ENCODE data around the gene CNPY2.
A peak's percentile ranks its signal among the peaks of the same experiment; 100 is the strongest.
"Not testable (repeated sequence)": the region's sequence is repeated elsewhere in the genome, so short reads cannot be mapped to it uniquely, and the experiment has no call there.

The CNPY2 gene

GRCh38 chr12:56333679-56334489, 18.1 kb upstream of the CNPY2 start, which contains the start of gene PAN2:
TSS of gene PAN2 (minus strand) at chr12:56334000. CDS start at chr12:56333094, 906 bp downstream.
- DNase-seq (ENCODE audit: low read depth), result peak; percentile 80

GRCh38 chr12:56333197-56333678, 17.4 kb upstream of the CNPY2 start:
- no peak for DNase-seq (ENCODE audit: low read depth)

DNA sequence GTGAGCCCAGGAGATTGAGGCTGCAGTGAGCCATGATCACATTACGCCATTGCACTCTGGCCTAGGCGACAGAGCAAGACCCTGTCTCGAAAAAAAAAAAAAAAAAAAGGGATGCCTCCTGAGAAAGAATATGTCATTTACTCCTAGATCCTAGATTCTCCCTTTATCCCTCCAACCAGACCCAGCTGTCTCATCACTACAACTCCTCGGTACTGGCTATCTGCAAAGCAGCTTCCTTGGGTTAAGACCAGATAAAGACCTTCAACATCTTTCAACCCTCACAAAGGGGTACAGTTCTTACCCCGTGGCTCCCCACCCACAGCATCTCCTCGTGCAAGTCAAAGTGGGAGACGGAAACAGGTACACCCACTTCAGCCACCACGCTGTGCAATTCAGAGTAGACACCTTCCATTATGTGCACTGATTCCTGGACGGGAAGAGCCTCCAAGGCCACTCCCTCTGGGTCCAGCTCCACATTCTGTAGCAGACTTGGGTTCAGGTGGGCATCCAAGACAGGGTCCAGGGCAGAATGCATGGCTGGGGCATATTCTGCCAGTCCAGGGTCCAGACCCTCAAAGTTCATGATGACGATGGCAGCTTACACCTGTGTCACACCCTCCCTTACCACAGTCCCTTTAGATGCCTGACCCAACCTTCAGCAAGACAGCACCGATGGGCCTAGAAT, 16.9 kb upstream of the CNPY2 start:
- DNase-seq (ENCODE audit: low read depth), result no peak

DNA sequence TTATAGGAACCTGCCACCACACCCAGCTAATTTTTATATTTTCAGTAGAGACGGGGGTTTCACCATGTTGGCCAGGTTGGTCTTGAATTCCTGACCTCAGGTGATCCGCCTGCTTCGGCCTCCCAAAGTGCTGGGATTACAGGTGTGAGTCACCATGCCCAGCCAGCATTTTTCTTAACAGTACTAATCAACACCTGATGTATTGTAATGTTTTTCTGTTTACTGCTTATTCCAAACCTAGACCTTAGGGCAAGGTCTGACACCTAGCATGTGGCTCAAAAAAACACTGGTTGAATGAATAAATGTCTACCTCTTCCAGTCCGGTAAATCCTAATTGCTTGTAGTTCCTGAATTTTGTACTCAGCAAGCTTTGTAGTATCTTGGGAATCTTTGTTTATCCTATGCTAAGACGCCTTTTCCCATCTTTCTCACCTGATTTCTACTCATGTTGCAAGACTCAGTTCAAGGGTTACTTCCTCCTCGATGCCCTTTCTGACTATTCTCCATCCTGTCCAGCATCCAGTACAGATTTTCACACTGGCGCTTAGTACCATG, 15.2 kb upstream of the CNPY2 start:
- no peak for DNase-seq (ENCODE audit: low read depth)

DNA sequence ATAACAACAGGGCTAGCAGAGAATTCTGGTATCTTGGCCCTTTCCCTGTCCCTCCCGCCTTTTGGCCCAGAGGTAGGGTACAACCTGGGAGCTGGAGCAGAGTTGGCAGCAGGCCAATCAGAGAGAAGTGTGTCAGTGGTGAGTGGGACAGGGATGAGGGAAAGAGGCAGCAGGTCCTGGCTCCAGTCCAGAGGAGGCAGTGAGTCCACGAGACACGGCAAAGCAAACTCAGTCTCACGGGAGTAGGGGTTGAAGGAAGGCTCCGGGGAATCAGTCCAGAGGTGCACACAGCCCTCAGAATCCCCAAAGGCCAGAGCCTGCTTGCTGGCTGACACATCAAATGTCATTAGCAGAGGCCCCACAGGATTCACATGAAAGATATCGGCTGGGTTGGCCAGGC, 10.7 kb upstream of the CNPY2 start:
- no peak for DNase-seq (ENCODE audit: low read depth)

GRCh38 chr12:56326126-56326525, 10.3 kb upstream of the CNPY2 start:
- DNase-seq (ENCODE audit: low read depth), result no peak

GRCh38 chr12:56324206-56324605, 8.4 kb upstream of the CNPY2 start:
- no peak for DNase-seq (ENCODE audit: low read depth)

- not testable (repeated sequence) for DNase-seq (ENCODE audit: low read depth)
These were observed 5.8 kb upstream of the CNPY2 start for GRCh38 chr12:56321610-56322009.

DNA sequence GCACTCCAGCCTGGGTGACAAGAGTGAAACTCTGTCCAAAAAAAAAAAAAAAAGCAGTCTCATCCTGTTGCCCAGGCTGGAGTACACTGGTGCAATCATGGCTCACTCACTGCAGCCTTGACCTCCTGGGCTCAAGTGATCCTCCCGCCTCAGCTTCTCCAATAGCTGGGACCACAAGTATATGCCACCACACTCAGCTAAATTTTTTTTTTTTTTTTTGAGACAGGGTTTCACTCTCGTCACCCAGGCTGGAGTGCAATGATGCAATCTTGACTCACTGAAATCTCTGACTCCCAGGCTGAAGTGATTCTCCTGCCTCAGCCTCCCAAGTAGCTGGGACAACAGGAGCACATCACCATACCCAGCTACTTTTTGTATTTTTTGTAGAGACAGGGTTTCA, 5.2 kb upstream of the CNPY2 start:
- DNase-seq (ENCODE audit: low read depth), result no peak

DNA sequence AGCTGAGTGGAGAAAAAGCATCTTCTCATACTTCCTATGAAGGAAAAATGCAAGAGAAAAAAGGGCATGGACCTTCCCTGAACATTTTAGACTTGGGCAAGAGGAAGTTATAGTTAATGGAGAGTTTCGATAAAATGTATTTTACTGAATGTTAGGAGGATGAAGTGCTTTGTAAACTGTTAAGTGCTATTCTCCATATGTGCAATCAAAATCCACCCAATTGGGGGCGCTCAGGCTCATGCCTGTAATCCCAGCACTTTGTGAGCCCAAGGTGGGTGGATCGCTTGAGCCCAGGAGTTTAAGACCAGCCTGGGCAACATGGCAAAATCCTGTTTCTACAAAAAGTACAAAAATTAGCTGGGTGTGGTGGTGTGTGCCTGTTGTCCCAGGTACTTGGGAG, 1.9 kb upstream of the CNPY2 start:
- no peak for DNase-seq (ENCODE audit: low read depth)

DNA sequence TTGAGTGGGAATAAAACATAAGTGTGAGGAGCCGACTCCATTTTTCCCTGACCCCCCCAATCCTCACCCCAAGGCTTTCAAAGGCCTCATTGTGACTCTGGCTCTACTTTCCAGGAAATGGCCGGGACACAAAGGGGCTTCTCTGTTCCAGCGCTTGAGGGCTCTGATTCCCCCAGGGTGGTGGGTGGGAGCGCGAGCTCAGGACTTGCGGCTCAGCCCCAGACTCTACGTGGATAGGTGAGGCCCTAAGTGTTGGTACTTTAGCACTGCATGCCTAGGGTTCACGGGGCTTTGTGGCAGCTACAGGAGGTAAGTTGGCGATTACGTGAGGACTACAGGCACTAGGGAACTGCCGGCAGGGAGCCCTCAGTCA, 553 bp downstream of the CNPY2 start:
- no peak for DNase-seq (ENCODE audit: low read depth)

GRCh38 chr12:56311003-56311402, 4.8 kb downstream of the CNPY2 start:
- DNase-seq (ENCODE audit: low read depth), result no peak

GRCh38 chr12:56308714-56309113, 7.1 kb downstream of the CNPY2 start:
- DNase-seq (ENCODE audit: low read depth), result no peak

- no peak for DNase-seq (ENCODE audit: low read depth)
These were observed 8.4 kb downstream of the CNPY2 start for GRCh38 chr12:56307221-56307965.

DNA sequence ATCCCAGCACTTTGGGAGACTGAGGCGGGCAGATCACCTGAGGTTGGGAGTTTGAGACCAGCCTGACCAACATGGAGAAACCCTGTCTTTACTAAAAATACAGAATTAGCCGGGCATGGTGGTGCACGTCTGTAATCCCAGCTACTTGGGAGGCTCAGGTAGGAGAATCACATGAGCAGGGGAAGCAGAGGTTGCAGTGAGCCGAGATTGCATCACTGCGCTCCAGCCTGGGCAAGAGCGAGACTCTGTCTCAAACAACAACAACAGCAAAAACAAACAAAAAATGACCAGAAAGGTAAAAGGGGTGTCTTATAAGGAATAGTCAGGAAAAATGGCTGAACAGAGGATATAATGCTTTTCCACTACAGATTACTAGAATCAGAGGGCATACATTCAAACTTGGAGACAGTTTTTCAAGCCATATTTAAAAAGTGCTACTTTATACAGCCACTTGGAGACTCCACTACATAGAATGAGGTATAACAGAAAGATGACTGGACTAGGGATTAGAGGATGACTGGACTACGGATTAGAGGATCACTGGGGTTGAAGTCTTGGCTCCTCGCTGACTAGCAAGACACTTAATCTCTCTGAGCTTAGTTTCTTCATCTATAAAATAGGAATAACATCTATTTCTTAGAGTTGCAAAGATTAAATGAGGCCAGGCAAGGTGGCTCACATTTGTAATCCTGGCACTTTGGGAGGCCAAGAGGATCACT, 10.8 kb downstream of the CNPY2 start:
- DNase-seq (ENCODE audit: low read depth), result no peak

DNA sequence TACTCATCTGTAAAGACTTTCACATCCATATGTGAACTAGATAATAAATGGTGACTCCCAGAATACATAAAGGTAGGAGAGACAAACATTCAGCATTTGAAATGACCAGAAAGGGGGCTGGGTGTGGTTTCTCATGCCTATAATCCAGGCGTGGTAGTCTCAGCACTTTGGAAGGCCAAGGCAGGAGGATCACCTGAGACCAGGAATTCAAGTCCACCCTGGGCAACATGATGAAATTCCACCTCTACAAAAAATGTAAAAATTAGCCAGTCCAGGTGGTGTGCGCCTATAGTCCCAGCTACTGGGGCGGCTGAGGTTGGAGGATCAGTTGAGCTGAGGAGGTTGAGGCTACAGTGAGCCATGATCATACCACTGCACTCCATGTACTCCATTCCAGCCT, 11.5 kb downstream of the CNPY2 start:
- DNase-seq (ENCODE audit: low read depth), result no peak

GRCh38 chr12:56300644-56301464, 14.9 kb downstream of the CNPY2 start:
- no peak for DNase-seq (ENCODE audit: low read depth)

DNA sequence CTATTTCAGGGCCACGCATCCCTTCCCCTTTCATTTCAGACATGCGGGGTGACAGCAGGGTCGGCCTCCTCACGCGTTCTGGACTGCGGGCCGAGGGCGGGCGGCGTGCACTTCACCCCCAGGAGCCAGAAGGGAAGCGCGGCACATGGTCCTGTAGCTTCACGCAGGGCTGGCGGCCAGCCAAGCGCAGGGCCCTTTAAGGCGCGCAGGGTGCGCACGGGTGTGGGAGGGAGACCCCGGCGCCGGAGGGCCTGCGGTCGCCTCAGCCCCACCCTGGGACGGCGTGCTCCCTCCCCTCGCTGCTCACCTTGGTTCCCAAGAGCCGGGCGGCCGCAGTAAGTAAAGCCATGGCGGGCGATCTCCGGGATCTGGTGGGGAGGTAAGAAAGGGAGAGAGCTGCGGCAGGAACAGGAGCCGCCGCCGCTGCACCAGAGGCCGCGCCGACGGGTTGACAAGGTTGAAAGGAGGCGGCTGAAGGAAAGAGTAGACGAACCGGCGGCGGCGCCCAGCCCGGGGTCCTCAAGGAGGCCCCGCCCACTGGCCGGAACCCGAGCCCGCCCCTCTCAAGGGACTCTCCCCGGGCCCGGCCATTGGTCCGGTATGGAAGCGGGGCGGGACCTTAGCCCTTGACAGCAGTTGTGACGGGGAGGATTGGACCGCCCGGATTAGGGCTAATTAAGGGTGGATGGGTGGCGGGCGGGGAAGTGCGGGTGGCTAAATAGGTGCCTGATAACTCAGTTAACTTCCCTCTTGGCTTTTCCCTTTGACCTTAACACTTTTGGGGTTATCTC, 15.7 kb downstream of the CNPY2 start, which contains the start of gene CS:
Gene CS, minus strand, starts transcription at position 478 of the 791 bp plus-strand sequence. Its CDS starts 129 bp downstream, at position 349.
- DNase-seq (ENCODE audit: low read depth), result peak; percentile 97

GRCh38 chr12:56299308-56299852, 16.4 kb downstream of the CNPY2 start:
- no peak for DNase-seq (ENCODE audit: low read depth)

- DNase-seq (ENCODE audit: low read depth), result no peak
These were observed 17.0 kb downstream of the CNPY2 start for GRCh38 chr12:56298828-56299227.
